Measurements from ENCODE around the gene MAP2.

Gene MAP2

GRCh38 chr2:209648714-209649113, 224.9 kb downstream of the MAP2 start:
- peak; percentile 7 for DNase-seq (ENCODE audit: low spot score)

DNA sequence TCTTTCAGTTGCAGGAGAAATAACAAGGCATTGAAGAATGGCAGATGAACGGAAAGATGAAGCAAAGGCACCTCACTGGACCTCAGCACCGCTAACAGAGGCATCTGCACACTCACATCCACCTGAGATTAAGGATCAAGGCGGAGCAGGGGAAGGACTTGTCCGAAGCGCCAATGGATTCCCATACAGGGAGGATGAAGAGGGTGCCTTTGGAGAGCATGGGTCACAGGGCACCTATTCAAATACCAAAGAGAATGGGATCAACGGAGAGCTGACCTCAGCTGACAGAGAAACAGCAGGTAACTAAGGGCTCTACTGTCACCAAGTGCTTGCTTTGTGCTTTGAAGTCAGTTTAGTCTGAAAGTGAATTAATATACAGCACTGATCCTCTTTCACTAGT, 229.3 kb downstream of the MAP2 start:
- no peak for DNase-seq (ENCODE audit: low spot score)

- no peak for DNase-seq (ENCODE audit: low spot score)
These were observed 237.5 kb downstream of the MAP2 start for GRCh38 chr2:209661286-209661894.

DNA sequence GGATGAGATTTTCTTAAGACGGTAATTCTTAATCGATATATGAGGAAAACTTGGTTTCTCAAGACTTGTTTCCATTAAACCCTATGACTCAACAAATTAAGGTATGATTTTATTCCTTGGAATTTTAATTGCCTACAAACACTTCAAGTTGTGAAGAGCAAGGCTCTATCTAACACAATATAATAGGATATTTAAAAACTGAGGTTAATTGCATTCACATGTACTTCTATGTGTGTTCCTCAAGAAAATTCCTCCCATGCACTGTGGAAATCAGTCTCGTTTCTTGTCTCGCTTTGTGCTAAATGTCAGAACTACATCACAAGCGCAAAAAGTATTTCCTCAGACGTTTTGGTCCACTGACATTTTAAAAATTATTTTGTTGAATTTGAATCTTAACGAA, 238.2 kb downstream of the MAP2 start:
- no peak for DNase-seq (ENCODE audit: low spot score)

DNA sequence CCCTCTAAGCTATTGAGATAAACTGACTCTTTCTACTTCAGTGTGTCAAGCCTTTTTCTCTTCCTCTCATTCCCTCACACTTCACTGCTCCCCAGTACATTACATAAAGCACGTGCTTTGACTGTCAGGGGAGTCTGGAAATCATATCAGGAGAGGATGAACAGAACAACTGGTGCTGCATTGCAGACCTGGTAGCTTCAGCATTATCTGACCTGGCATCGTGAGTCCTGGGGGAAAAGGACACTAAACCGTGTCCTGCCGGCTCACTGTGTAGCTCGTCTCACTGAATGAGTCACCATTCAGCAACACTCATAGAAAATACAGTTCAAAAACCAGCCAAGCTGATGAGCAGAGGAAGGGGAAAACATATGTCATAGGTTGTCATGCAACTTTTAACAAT, 239.3 kb downstream of the MAP2 start:
- DNase-seq (ENCODE audit: low spot score) = peak; percentile 21

DNA sequence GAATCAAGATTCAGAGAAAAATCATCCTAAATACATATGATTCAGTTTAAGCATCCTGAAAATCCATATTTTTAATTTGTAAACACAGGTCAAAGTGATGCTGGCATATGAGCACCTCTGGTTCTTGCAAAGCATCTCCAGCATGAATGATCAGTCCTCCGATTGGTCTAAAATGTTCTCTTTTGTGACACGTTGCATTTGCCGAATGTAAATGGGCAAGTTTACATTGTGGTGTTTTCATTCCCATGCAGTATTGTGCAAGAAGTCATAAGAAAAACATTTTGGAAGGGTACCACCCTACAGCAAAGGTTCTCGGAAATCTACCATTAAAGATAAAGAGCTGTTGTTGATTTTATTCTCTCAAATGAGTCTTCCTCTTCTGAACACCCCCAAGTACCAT, 239.8 kb downstream of the MAP2 start:
- no peak for DNase-seq (ENCODE audit: low spot score)

- DNase-seq (ENCODE audit: low spot score) = no peak
These were observed 242.4 kb downstream of the MAP2 start for GRCh38 chr2:209666296-209666695.

- no peak for DNase-seq (ENCODE audit: low spot score)
These were observed 247.3 kb downstream of the MAP2 start for GRCh38 chr2:209671020-209671680.

- DNase-seq (ENCODE audit: low spot score) = no peak
These were observed 250.0 kb downstream of the MAP2 start for GRCh38 chr2:209673811-209674210.

DNA sequence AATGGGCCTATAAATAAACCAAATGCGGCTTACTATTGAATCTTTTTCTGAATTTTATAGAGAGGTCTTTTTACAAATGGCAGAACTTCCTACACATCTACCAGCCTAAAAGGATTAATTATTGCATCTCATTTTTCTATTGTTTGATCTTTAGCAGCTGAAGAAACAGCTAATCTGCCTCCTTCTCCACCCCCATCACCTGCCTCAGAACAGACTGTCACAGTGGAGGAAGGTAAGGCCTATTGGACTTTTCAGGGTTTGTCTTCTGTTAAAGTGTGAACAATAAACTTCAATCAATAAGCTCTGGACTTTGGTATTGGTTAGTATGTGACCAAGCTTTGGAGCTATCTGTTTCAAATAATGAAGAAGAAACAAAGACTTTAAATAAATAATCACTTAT, 256.7 kb downstream of the MAP2 start:
- DNase-seq (ENCODE audit: low spot score) = no peak

DNA sequence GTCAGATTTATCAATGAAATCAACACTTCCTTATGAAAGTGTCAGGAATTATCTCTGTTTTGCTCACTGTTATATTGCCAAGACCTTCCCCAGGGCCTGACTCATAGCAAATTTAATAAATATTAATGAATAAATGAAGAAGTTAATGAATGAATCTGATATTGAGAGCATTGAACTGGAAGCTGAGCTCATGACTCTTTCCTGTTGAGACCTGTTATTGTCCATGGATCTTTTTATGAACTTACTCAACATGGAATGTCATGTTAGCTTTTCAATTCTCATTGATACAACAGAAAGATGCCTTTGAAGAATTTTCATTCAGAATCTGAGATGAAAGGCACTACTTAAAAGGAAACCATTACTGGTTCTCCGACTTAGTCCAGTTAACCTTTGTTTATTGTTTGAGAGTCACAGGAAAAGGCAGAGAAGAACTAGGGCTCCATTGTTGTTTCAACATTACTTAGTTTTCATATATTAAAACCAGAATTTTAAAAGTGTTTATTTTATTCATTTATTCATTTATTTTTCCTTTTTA, 257.4 kb downstream of the MAP2 start:
- DNase-seq (ENCODE audit: low spot score) = no peak

GRCh38 chr2:209682646-209683045, 258.8 kb downstream of the MAP2 start:
- DNase-seq (ENCODE audit: low spot score) = no peak

- DNase-seq (ENCODE audit: low spot score) = no peak
These were observed 261.5 kb downstream of the MAP2 start for GRCh38 chr2:209685340-209685739.

- DNase-seq (ENCODE audit: low spot score) = peak; percentile 4
These were observed 262.1 kb downstream of the MAP2 start for GRCh38 chr2:209685963-209686362.

GRCh38 chr2:209686448-209686847, 262.6 kb downstream of the MAP2 start:
- DNase-seq (ENCODE audit: low spot score) = no peak

GRCh38 chr2:209687323-209687969, 263.6 kb downstream of the MAP2 start:
- DNase-seq (ENCODE audit: low spot score) = no peak

GRCh38 chr2:209688385-209688784, 264.5 kb downstream of the MAP2 start:
- no peak for DNase-seq (ENCODE audit: low spot score)

DNA sequence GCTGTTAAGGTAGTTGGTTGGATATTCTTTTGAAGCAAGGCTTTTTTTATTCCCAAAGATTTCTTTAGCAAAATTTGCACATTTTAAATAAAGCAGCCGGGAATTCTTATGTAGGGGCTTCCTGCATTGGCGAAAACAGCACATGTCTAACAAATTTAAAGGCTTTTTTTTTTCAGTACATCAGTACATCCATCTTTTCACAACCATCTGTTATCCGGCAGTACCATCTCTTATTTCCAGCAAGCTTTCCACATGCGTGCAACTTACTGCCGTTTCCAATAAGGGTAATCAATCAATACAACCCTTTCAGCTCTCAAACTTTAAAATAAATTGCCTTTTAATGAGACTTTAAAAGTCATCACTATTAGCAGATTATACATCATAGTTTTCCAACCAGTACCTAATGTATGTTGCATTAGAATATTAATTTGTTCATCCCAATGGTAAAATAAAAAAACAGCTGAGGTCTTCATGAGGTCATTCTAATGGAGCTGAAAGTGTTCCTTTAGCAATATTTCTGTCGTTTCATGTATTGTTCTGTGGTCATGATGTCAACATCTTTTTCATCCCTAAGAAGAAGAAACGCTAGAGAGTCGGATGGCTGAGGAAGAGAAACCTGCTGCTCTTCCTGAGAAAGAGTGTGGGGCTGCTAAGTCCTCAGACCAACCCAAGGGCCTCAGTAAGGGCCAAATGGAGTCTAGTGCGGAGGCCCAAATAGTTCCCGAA, 266.3 kb downstream of the MAP2 start:
- DNase-seq (ENCODE audit: low spot score) = no peak

DNA sequence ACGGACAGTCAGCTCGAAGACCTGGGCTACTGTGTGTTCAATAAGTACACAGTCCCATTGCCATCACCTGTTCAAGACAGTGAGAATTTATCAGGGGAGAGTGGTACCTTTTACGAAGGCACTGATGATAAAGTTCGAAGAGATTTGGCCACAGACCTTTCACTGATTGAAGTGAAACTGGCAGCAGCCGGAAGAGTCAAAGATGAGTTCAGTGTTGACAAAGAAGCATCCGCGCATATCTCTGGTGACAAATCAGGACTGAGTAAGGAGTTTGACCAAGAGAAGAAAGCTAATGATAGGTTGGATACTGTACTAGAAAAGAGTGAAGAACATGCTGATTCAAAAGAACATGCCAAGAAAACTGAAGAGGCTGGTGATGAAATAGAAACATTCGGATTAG, 270.9 kb downstream of the MAP2 start:
- DNase-seq (ENCODE audit: low spot score) = no peak

DNA sequence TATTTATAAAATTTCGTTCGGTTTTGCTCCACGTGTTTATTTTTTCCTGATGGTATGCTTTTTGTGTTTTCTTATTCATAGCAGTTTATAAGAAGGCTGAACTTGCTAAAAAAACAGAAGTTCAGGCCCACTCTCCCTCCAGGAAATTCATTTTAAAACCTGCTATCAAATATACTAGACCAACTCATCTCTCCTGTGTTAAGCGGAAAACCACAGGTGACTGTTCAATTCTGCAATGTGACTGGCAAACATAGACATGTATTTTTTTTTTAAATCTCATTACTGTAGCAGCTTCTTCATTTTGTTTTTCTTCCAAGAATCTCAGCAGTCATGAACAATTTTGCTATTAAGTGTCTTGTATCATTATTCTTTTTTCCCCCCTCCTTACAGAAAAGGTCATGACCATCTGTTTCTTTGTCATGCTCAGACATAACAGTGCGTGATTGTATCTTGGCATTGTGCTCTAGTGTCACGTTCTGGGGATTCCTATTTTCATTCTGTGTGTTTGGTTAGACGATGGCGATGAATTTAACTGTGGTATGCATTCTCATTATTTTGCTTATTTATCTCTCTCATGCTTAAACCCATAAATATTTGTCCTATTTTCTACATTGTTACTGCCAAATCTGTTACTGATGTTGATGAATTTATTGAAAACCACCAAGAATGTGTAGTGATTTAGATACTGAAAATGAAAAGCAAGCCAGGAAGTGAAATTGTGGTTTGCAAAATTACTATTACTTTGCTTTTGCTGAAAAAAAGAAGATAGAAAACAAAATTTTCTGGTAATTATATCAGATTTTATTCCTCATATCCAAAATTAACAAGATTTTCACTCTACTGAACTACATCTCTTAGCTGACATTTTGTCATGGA, 273.2 kb downstream of the MAP2 start:
- DNase-seq (ENCODE audit: low spot score) = no peak

DNA sequence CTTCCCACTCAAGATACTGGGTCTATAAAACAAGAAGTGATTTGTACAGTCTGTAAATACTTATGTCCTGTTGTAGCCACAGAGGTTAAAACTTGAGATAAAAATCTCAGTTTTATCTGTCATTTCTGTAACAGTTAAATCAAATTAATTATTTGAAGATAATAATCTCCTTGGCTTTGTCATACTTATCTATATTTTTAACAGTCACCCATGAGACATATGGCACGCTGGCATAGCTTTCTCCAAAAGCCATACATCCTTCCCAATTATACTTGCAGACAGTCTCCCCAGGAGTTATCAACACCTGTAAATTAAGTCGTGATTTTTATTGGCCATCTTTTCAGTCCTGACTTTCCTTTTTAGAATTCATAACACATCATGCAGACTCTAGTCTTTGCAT, 278.9 kb downstream of the MAP2 start:
- DNase-seq (ENCODE audit: low spot score) = no peak

DNA sequence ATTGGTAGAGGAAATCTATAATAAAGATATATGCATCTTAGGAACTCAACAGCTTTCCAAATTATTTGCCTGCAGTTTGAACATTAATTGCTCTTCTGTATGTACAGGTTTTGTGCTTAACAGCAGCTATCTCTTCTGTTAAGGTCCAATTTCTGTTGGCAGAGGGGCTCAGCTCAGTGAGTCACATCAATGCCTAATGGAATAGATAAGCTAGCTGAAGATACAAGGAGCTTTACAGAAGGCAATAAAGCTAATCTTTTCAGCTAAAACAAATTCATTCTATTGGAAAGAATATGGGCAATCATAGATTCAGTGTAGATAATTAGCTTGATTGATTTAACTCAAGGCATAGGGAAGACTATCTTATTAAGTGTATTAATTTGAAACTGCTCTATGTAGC, 289.4 kb downstream of the MAP2 start:
- DNase-seq (ENCODE audit: low spot score) = no peak

All from hepatic stellate cell (primary cell).